ENCODE results near the gene CCSER1.

The CCSER1 gene

GRCh38 chr4:91280551-91281290, 1153.5 kb downstream of the CCSER1 start:
- no peak overlapping the region for H3K4me3 ChIP-seq (ENCODE audit: extremely low read depth, insufficient read depth, low read length, poor library complexity, severe bottlenecking)
- H3K36me3 ChIP-seq (ENCODE audit: control insufficient read depth, insufficient read depth, low read length), result no peaks in the 10 kb centered on the region
- H3K27ac ChIP-seq (ENCODE audit: low read depth, low read length, severe bottlenecking), result no peak overlapping the region
- no peaks in the 10 kb centered on the region for H3K4me1 ChIP-seq (ENCODE audit: control insufficient read depth, insufficient read depth, low read length, poor library complexity, severe bottlenecking)
- WGBS, 2 experiments (ENCODE audit: insufficient coverage in 2 of 2), result 58 to 67% methylated on average over 3 of the region's 3 CpGs
- H3K9me3 ChIP-seq (ENCODE audit: control insufficient read depth, low read length), result no peaks in the 10 kb centered on the region

DNA sequence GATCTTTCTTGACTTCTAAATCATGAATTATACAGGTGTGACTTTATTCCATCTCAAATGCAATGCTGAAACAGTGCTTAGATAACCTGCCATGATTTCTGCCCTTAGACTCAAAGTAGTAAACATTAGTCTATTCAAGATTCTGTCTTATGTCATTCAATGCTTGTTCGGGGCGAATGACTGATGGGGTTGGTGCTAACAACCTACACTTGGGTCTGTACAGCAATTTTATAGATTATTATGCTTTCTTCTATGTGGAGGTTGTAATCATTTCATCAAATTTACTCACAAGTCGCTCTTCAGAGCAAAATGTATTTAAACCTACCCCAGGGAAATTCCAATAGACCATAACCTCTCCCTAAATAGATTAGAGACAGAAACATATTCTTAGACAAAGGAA, 1155.0 kb downstream of the CCSER1 start:
- H3K36me3 ChIP-seq (ENCODE audit: control insufficient read depth, insufficient read depth, low read length), result no peaks in the 10 kb centered on the region
- H3K4me3 ChIP-seq (ENCODE audit: extremely low read depth, insufficient read depth, low read length, poor library complexity, severe bottlenecking), result no peak overlapping the region
- no CpG with 5 or more reads among the region's 3 CpGs for WGBS, 2 experiments (ENCODE audit: insufficient coverage in 2 of 2)
- H3K4me1 ChIP-seq (ENCODE audit: control insufficient read depth, insufficient read depth, low read length, poor library complexity, severe bottlenecking), result no peaks in the 10 kb centered on the region
- no peak overlapping the region for H3K27ac ChIP-seq (ENCODE audit: low read depth, low read length, severe bottlenecking)
- H3K9me3 ChIP-seq (ENCODE audit: control insufficient read depth, low read length), result no peaks in the 10 kb centered on the region

DNA sequence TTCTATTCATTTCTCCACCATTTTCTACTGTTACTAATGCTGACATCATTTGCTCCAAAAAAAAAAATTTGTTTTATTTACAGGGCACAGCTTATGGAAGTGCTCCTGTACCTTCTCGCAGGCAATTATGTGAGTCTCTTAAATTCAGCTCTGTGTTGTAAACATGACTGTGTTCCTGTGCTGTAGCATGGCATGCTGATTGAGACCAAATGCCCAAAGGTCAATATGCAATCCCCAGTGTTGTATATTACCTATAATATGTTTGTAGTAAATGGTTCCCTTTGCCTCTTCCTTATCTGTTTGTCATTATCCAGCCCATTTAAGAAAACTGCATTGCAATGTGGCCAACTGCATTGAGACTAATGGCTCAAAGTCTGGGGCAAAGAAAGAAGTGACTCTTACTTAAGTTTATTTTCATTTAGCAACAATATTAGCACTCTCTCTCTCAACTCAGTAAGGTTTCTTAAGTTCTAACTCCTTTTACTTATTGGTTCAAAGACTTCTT, 1156.6 kb downstream of the CCSER1 start:
- H3K4me1 ChIP-seq (ENCODE audit: control insufficient read depth, insufficient read depth, low read length, poor library complexity, severe bottlenecking), result no peaks in the 10 kb centered on the region
- no peak overlapping the region for H3K4me3 ChIP-seq (ENCODE audit: extremely low read depth, insufficient read depth, low read length, poor library complexity, severe bottlenecking)
- no peaks in the 10 kb centered on the region for H3K36me3 ChIP-seq (ENCODE audit: control insufficient read depth, insufficient read depth, low read length)
- no peaks in the 10 kb centered on the region for H3K9me3 ChIP-seq (ENCODE audit: control insufficient read depth, low read length)
- H3K27ac ChIP-seq (ENCODE audit: low read depth, low read length, severe bottlenecking), result no peak overlapping the region
- WGBS, 2 experiments (ENCODE audit: insufficient coverage in 2 of 2), result 100% methylated on average over 1 of the region's 1 CpG; no CpG with 5 or more reads in 1 of the 2 experiments

GRCh38 chr4:91284480-91284879, 1157.3 kb downstream of the CCSER1 start:
- no peaks in the 10 kb centered on the region for H3K9me3 ChIP-seq (ENCODE audit: control insufficient read depth, low read length)
- WGBS, 2 experiments (ENCODE audit: insufficient coverage in 2 of 2), result 75 to 100% methylated on average over 1 to 2 of the region's 3 CpGs
- no peak overlapping the region for H3K4me3 ChIP-seq (ENCODE audit: extremely low read depth, insufficient read depth, low read length, poor library complexity, severe bottlenecking)
- no peaks in the 10 kb centered on the region for H3K4me1 ChIP-seq (ENCODE audit: control insufficient read depth, insufficient read depth, low read length, poor library complexity, severe bottlenecking)
- no peak overlapping the region for H3K27ac ChIP-seq (ENCODE audit: low read depth, low read length, severe bottlenecking)
- no peaks in the 10 kb centered on the region for H3K36me3 ChIP-seq (ENCODE audit: control insufficient read depth, insufficient read depth, low read length)

GRCh38 chr4:91285487-91285886, 1158.3 kb downstream of the CCSER1 start:
- H3K9me3 ChIP-seq (ENCODE audit: control insufficient read depth, low read length), result no peaks in the 10 kb centered on the region
- no peak overlapping the region for H3K4me3 ChIP-seq (ENCODE audit: extremely low read depth, insufficient read depth, low read length, poor library complexity, severe bottlenecking)
- no peak overlapping the region for H3K27ac ChIP-seq (ENCODE audit: low read depth, low read length, severe bottlenecking)
- no CpG with 5 or more reads among the region's 2 CpGs for WGBS, 2 experiments (ENCODE audit: insufficient coverage in 2 of 2)
- no peaks in the 10 kb centered on the region for H3K36me3 ChIP-seq (ENCODE audit: control insufficient read depth, insufficient read depth, low read length)
- H3K4me1 ChIP-seq (ENCODE audit: control insufficient read depth, insufficient read depth, low read length, poor library complexity, severe bottlenecking), result no peaks in the 10 kb centered on the region

DNA sequence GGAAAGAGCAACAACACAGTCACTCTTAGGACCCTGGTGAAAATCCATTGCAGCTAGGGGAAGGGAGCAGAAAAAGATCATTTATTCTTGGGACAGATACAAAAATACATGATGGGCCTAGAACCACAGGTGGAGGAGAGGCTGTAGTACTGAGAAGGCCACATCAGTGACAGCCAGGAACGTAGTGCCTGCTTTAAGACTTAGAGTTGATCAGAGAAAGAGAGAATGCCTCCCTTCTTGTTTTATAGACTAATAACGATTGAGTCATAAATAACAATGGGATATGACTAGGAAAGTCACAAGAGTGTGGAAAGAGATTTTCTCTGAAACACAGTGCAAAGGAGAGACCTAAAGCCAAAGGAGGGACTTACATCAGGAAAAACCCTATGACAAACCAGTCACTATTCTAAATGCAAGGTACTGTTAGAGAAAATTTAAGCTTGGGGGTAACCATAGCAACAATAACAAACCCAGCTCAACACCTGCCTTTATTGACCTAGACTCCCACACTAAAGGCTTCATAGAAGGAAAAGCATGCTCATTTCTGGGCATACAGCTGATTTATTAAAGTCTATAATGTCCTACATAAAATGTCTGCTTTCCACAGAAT, 1161.6 kb downstream of the CCSER1 start:
- Histone ChIP-seq H3K36me3 (ENCODE audit: control insufficient read depth, insufficient read depth, low read length) (no peaks in the 10 kb centered on the region), H3K4me3 (ENCODE audit: extremely low read depth, insufficient read depth, low read length, poor library complexity, severe bottlenecking) (no peak overlapping the region), H3K4me1 (ENCODE audit: control insufficient read depth, insufficient read depth, low read length, poor library complexity, severe bottlenecking) (no peaks in the 10 kb centered on the region), H3K27ac (ENCODE audit: low read depth, low read length, severe bottlenecking) (no peak overlapping the region), H3K9me3 (ENCODE audit: control insufficient read depth, low read length) (no peaks in the 10 kb centered on the region)
- WGBS, 2 experiments (ENCODE audit: insufficient coverage in 2 of 2), result 100% methylated on average over 1 of the region's 2 CpGs; no CpG with 5 or more reads in 1 of the 2 experiments

GRCh38 chr4:91298156-91298700, 1171.0 kb downstream of the CCSER1 start:
- Histone ChIP-seq H3K27ac (ENCODE audit: low read depth, low read length, severe bottlenecking) (no peak overlapping the region), H3K4me3 (ENCODE audit: extremely low read depth, insufficient read depth, low read length, poor library complexity, severe bottlenecking) (no peak overlapping the region), H3K9me3 (ENCODE audit: control insufficient read depth, low read length) (no peaks in the 10 kb centered on the region), H3K4me1 (ENCODE audit: control insufficient read depth, insufficient read depth, low read length, poor library complexity, severe bottlenecking) (no peaks in the 10 kb centered on the region), H3K36me3 (ENCODE audit: control insufficient read depth, insufficient read depth, low read length) (no peaks in the 10 kb centered on the region)
- WGBS, 2 experiments (ENCODE audit: insufficient coverage in 2 of 2), result 75 to 100% methylated on average over 1 of the region's 3 CpGs

- Histone ChIP-seq H3K36me3 (ENCODE audit: control insufficient read depth, insufficient read depth, low read length) (no peaks in the 10 kb centered on the region), H3K27ac (ENCODE audit: low read depth, low read length, severe bottlenecking) (no peak overlapping the region), H3K4me3 (ENCODE audit: extremely low read depth, insufficient read depth, low read length, poor library complexity, severe bottlenecking) (no peak overlapping the region), H3K9me3 (ENCODE audit: control insufficient read depth, low read length) (no peaks in the 10 kb centered on the region), H3K4me1 (ENCODE audit: control insufficient read depth, insufficient read depth, low read length, poor library complexity, severe bottlenecking) (no peaks in the 10 kb centered on the region)
- WGBS, 2 experiments (ENCODE audit: insufficient coverage in 2 of 2), result no CpG with 5 or more reads among the region's 1 CpG
Observed at GRCh38 chr4:91298824-91299223, 1171.6 kb downstream of the CCSER1 start.

DNA sequence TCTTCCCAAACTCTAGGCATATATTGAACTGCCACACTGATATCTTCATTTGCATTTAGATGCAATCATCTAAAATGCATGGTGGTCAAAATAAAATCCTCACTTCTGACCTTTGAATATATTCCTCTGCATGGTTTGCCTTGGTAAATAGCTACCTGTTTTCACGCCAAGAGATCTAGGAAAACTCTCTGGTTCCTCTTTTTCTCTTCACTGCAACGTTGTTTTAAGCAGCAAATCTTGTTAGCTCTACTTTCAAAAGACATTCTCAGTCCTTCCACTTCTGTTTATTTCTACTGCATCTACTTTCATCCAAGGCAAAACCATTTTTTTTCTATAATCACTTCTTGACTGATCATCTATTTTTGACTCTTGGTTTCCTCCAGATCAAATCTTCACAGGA, 1174.9 kb downstream of the CCSER1 start:
- no peaks in the 10 kb centered on the region for H3K4me1 ChIP-seq (ENCODE audit: control insufficient read depth, insufficient read depth, low read length, poor library complexity, severe bottlenecking)
- H3K27ac ChIP-seq (ENCODE audit: low read depth, low read length, severe bottlenecking), result no peak overlapping the region
- no peaks in the 10 kb centered on the region for H3K9me3 ChIP-seq (ENCODE audit: control insufficient read depth, low read length)
- WGBS, 2 experiments (ENCODE audit: insufficient coverage in 2 of 2), result 74 to 93% methylated on average over 2 of the region's 2 CpGs
- no peak overlapping the region for H3K4me3 ChIP-seq (ENCODE audit: extremely low read depth, insufficient read depth, low read length, poor library complexity, severe bottlenecking)
- no peaks in the 10 kb centered on the region for H3K36me3 ChIP-seq (ENCODE audit: control insufficient read depth, insufficient read depth, low read length)

GRCh38 chr4:91304292-91304691, 1177.1 kb downstream of the CCSER1 start:
- no peaks in the 10 kb centered on the region for H3K9me3 ChIP-seq (ENCODE audit: control insufficient read depth, low read length)
- no peak overlapping the region for H3K4me3 ChIP-seq (ENCODE audit: extremely low read depth, insufficient read depth, low read length, poor library complexity, severe bottlenecking)
- H3K36me3 ChIP-seq (ENCODE audit: control insufficient read depth, insufficient read depth, low read length), result no peaks in the 10 kb centered on the region
- H3K27ac ChIP-seq (ENCODE audit: low read depth, low read length, severe bottlenecking), result no peak overlapping the region
- WGBS, 2 experiments (ENCODE audit: insufficient coverage in 2 of 2), result 57% methylated on average over 1 of the region's 3 CpGs; no CpG with 5 or more reads in 1 of the 2 experiments
- H3K4me1 ChIP-seq (ENCODE audit: control insufficient read depth, insufficient read depth, low read length, poor library complexity, severe bottlenecking), result no peaks in the 10 kb centered on the region

DNA sequence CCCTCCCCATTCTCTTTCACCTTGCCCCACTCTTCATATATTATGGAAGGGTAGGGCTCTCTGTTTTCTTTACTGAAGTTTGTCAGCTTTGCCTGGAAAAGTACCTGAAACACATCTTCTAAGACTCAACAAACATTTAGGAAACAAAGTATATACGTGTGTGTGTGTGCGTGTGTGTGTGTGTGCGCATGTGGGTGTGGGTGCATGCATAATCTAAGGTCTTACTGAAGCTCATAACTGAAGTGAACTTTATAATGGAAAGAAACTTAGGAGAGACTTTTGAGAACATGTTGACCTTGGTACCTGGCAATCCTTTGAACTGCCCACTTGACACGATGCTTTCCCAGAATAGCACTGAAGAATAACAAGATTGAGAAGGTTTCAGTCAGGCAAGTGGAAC, 1190.2 kb downstream of the CCSER1 start:
- 83 to 95% methylated on average over 2 to 4 of the region's 4 CpGs for WGBS, 2 experiments (ENCODE audit: insufficient coverage in 2 of 2)
- Histone ChIP-seq H3K4me1 (ENCODE audit: control insufficient read depth, insufficient read depth, low read length, poor library complexity, severe bottlenecking) (no peaks in the 10 kb centered on the region), H3K9me3 (ENCODE audit: control insufficient read depth, low read length) (no peaks in the 10 kb centered on the region), H3K4me3 (ENCODE audit: extremely low read depth, insufficient read depth, low read length, poor library complexity, severe bottlenecking) (no peak overlapping the region), H3K36me3 (ENCODE audit: control insufficient read depth, insufficient read depth, low read length) (no peaks in the 10 kb centered on the region), H3K27ac (ENCODE audit: low read depth, low read length, severe bottlenecking) (no peak overlapping the region)

Data from mesodermal cell (in vitro differentiated cells).